ENCODE results near the gene AURKAIP1. TPM values are rescaled to one million over a fixed set of nuclear protein-coding genes. Genes with fewer than 3 reads are reported as not detected.

The AURKAIP1 gene
- total and polyA plus RNA-seq, 2 donors (not counting 1 experiment from before 2014, with no cell fraction given), result 42.2 to 85.2 TPM

GRCh38 chr1:1360506-1361169, 14.4 kb downstream of the AURKAIP1 start:
- TF ChIP-seq CTCF (conservative IDR thresholded peaks at IDR 0.05 in 1 of 2, IDR thresholded peaks at IDR 0.05 in 1 of 2; ENCODE audit: low read depth in 1 of 2, low read length in 2 of 2) (no peak), EZH2 (IDR thresholded peaks at IDR 0.05; ENCODE audit: low read length, missing control alignments) (no peak)
- H3K4me2 ChIP-seq (ENCODE audit: extremely low read depth, insufficient read depth, low read length), result peak overlapping the region; percentile 77
- no peaks in the 10 kb centered on the region for H3K27me3 ChIP-seq (ENCODE audit: control insufficient read depth, insufficient read depth, low read length)
- peaks cover 32% of the 10 kb centered on the region for H3K4me1 ChIP-seq (ENCODE audit: control insufficient read depth, extremely low read depth, insufficient read depth, low read length)
- H3K79me2 ChIP-seq (ENCODE audit: control insufficient read depth, insufficient read depth, low read length), result peaks cover 27% of the 10 kb centered on the region
- H3K9ac ChIP-seq (ENCODE audit: insufficient read depth, low read length), result no peak overlapping the region
- H3K27ac ChIP-seq (ENCODE audit: insufficient read depth, low read length), result peak overlapping the region; percentile 96
- peak overlapping the region in 2 of 4 experiments; percentile 5 to 98 for H3K4me3 ChIP-seq (replicated peaks in 1 of 4; ENCODE audit: control extremely low read depth in 1 of 4, insufficient read depth in 1 of 4, low read depth in 3 of 4, low read length in 4 of 4)
- no peaks in the 10 kb centered on the region for H3K9me3 ChIP-seq (ENCODE audit: control insufficient read depth, insufficient read depth, low read depth, low read length)
- no peak overlapping the region for H2AFZ ChIP-seq (ENCODE audit: low read length)
- peak; percentile 92 to 97 for DNase-seq (ENCODE audit: low read depth in 2 of 2)
- H4K20me1 ChIP-seq (ENCODE audit: control insufficient read depth, extremely low read depth, insufficient read depth, low read length), result no peaks in the 10 kb centered on the region
- no peaks in the 10 kb centered on the region for H3K36me3 ChIP-seq (ENCODE audit: control insufficient read depth, insufficient read depth, low read length)

GRCh38 chr1:1359664-1360468, 15.1 kb downstream of the AURKAIP1 start:
- peaks cover 32% of the 10 kb centered on the region for H3K4me1 ChIP-seq (ENCODE audit: control insufficient read depth, extremely low read depth, insufficient read depth, low read length)
- no peaks in the 10 kb centered on the region for H4K20me1 ChIP-seq (ENCODE audit: control insufficient read depth, extremely low read depth, insufficient read depth, low read length)
- peak overlapping the region; percentile 65 for H3K9ac ChIP-seq (ENCODE audit: insufficient read depth, low read length)
- peak overlapping the region; percentile 96 for H3K27ac ChIP-seq (ENCODE audit: insufficient read depth, low read length)
- H3K79me2 ChIP-seq (ENCODE audit: control insufficient read depth, insufficient read depth, low read length), result peaks cover 33% of the 10 kb centered on the region
- peak overlapping the region; percentile 87 for H3K4me2 ChIP-seq (ENCODE audit: extremely low read depth, insufficient read depth, low read length)
- no peaks in the 10 kb centered on the region for H3K27me3 ChIP-seq (ENCODE audit: control insufficient read depth, insufficient read depth, low read length)
- no peak overlapping the region for H2AFZ ChIP-seq (ENCODE audit: low read length)
- DNase-seq (ENCODE audit: low read depth in 2 of 2), result peak; percentile 64 to 86
- H3K9me3 ChIP-seq (ENCODE audit: control insufficient read depth, insufficient read depth, low read depth, low read length), result no peaks in the 10 kb centered on the region
- H3K36me3 ChIP-seq (ENCODE audit: control insufficient read depth, insufficient read depth, low read length), result peaks cover under 1% of the 10 kb centered on the region
- peak overlapping the region in 1 of 4 experiments; percentile 98 for H3K4me3 ChIP-seq (replicated peaks in 1 of 4; ENCODE audit: control extremely low read depth in 1 of 4, insufficient read depth in 1 of 4, low read depth in 3 of 4, low read length in 4 of 4)
- TF ChIP-seq CTCF (conservative IDR thresholded peaks at IDR 0.05 in 1 of 2, IDR thresholded peaks at IDR 0.05 in 1 of 2; ENCODE audit: low read depth in 1 of 2, low read length in 2 of 2) (no peak), EZH2 (IDR thresholded peaks at IDR 0.05; ENCODE audit: low read length, missing control alignments) (no peak)

GRCh38 chr1:1359308-1359663, 15.7 kb downstream of the AURKAIP1 start:
- H3K27ac ChIP-seq (ENCODE audit: insufficient read depth, low read length), result peak overlapping the region; percentile 96
- H3K36me3 ChIP-seq (ENCODE audit: control insufficient read depth, insufficient read depth, low read length), result peaks cover 6% of the 10 kb centered on the region
- TF ChIP-seq EZH2 (IDR thresholded peaks at IDR 0.05; ENCODE audit: low read length, missing control alignments) (no peak), CTCF (conservative IDR thresholded peaks at IDR 0.05 in 1 of 2, IDR thresholded peaks at IDR 0.05 in 1 of 2; ENCODE audit: low read depth in 1 of 2, low read length in 2 of 2) (no peak)
- peak overlapping the region; percentile 92 for H3K9ac ChIP-seq (ENCODE audit: insufficient read depth, low read length)
- DNase-seq (ENCODE audit: low read depth in 2 of 2), result peak; percentile 87 to 90
- no peaks in the 10 kb centered on the region for H4K20me1 ChIP-seq (ENCODE audit: control insufficient read depth, extremely low read depth, insufficient read depth, low read length)
- peaks cover 32% of the 10 kb centered on the region for H3K4me1 ChIP-seq (ENCODE audit: control insufficient read depth, extremely low read depth, insufficient read depth, low read length)
- peaks cover 39% of the 10 kb centered on the region for H3K79me2 ChIP-seq (ENCODE audit: control insufficient read depth, insufficient read depth, low read length)
- H2AFZ ChIP-seq (ENCODE audit: low read length), result no peak overlapping the region
- H3K27me3 ChIP-seq (ENCODE audit: control insufficient read depth, insufficient read depth, low read length), result no peaks in the 10 kb centered on the region
- H3K4me2 ChIP-seq (ENCODE audit: extremely low read depth, insufficient read depth, low read length), result peak overlapping the region; percentile 87
- no peaks in the 10 kb centered on the region for H3K9me3 ChIP-seq (ENCODE audit: control insufficient read depth, insufficient read depth, low read depth, low read length)
- peak overlapping the region in 2 of 4 experiments; percentile 97 to 98 for H3K4me3 ChIP-seq (replicated peaks in 1 of 4; ENCODE audit: control extremely low read depth in 1 of 4, insufficient read depth in 1 of 4, low read depth in 3 of 4, low read length in 4 of 4)
